Transverse colon (tissue), 4 donors: ENCODE results near the gene POLR1G. TPM values are rescaled to one million over a fixed set of nuclear protein-coding genes. Genes with fewer than 3 reads are reported as not detected.

ENCODE experiments used
- DNase-seq: peaks from one replicate; pipeline ENCODE4 v3.0.0-alpha.2; 2019
- H3K27ac ChIP-seq, 4 donors: fragments of 200-600 bp; sonication (generic); 2 replicates each; pipeline ENCODE4 v1.5.1; 2016 to 2018; ENCODE audit warnings: inconsistent platforms in 4 of 4
- H3K27me3 ChIP-seq: fragments of 200-600 bp; sonication (generic); 2 replicates; pipeline ENCODE4 v1.5.1; 2017; ENCODE audit warnings: inconsistent platforms
- H3K36me3 ChIP-seq, 4 donors: fragments of 200-600 bp; sonication (generic); 2 replicates each; pipeline ENCODE4 v1.5.1; 2017 to 2019; ENCODE audit warnings: inconsistent platforms in 4 of 4
- H3K4me1 ChIP-seq, 4 donors: fragments of 200-600 bp; sonication (generic); 2 replicates each; pipeline ENCODE4 v1.5.1; 2017 to 2020; ENCODE audit warnings: inconsistent platforms in 4 of 4
- H3K4me3 ChIP-seq, 4 donors: fragments of 200-600 bp; sonication (generic); 1 replicate in 1 of 4; 2 replicates in 3 of 4; pipeline versions ENCODE4 v1.5.1 to v1.6.1; 2017 to 2019; ENCODE audit warnings: inconsistent platforms in 4 of 4
- H3K9me3 ChIP-seq, 2 donors: fragments of 200-600 bp; sonication (generic); 2 replicates each; pipeline ENCODE4 v1.5.1; 2017 to 2019; ENCODE audit warnings: inconsistent platforms in 2 of 2
- CTCF ChIP-seq, 5 experiments: fragments of 200-600 bp in 3 of 5; fragments of 450-650 bp in 2 of 5; sonication (generic) in 3 of 5; IDR thresholded peaks; 1 replicate in 2 of 5; 2 replicates in 3 of 5; pipeline ENCODE4 v1.5.1; 2016 to 2017; ENCODE audit warnings: antibody characterized with exemption in 5 of 5, inconsistent platforms in 3 of 5, mild to moderate bottlenecking in 2 of 5, moderate library complexity in 1 of 5
- EP300 ChIP-seq: sonication (generic); formaldehyde crosslinking; IDR thresholded peaks from one replicate; pipeline ENCODE4 v1.6.1; 2017; ENCODE audit warnings: antibody characterized with exemption, low read depth
- POLR2A ChIP-seq: fragments of 450-650 bp; IDR thresholded peaks from one replicate; pipeline ENCODE4 v1.6.1; 2016; ENCODE audit warnings: antibody characterized with exemption, mild to moderate bottlenecking, moderate library complexity
- POLR2AphosphoS5 ChIP-seq, 3 donors: sonication (generic); formaldehyde crosslinking; IDR thresholded peaks; one replicate each; pipeline ENCODE4 v1.6.1; 2016; ENCODE audit warnings: antibody characterized with exemption in 3 of 3
- WGBS, 2 donors: methylation state at CpG; one replicate each; pipeline ENCODE4 v1.1.5; 2018; ENCODE audit warnings: low coverage in 1 of 2; 5-methylcytosine and 5-hydroxymethylcytosine counted together
- in situ Hi-C, 4 donors: fragments of 200-750 bp; cut with MboI; loops; one replicate each; pipeline versions ENCODE4 v1.15.0 to v1.15.1; 2017; ENCODE audit warnings: low sequenced_read_pairs in 3 of 4, low pct_ligation_motif_present in 1 of 4, low pct_unique_long_range_greater_than_20kb in 1 of 4
- intact Hi-C: fragments of 100-400 bp; cut with DNase I; formaldehyde crosslinking; loops from one replicate; pipeline ENCODE4 v1.15.1; 2023; ENCODE audit warnings: low total_unique reads
- total RNA-seq, 4 donors: library from RNA; depleted of rRNA; stranded (reverse); fragments of >200 nt; gene quantifications; one replicate each; pipeline ENCODE4 v1.1.0, GENCODE V29; 2016

POLR1G gene
- total RNA-seq, result 1 to 10 TPM in 3 of 4 donors, under 1 TPM in 1; 1.00 to 3.5 (median 1.2) TPM

- peak within 1 kb of the TSS; percentile 43 to 86 (median 64) for H3K4me3 ChIP-seq
- H3K27ac ChIP-seq, result peak within 1 kb of the TSS; percentile 92 to 95 (median 94)
- H3K36me3 ChIP-seq, result no peaks in the 10 kb centered on the region
- H3K9me3 ChIP-seq, result no peaks in the 10 kb centered on the region
- TF ChIP-seq CTCF (IDR thresholded peaks at IDR 0.05), result peak in 1 of 5 experiments; percentile 24
- TF ChIP-seq POLR2AphosphoS5 (IDR thresholded peaks at IDR 0.05), result peak in 1 of 3 donors; percentile 51
- TF ChIP-seq EP300, result no peak
- peak; percentile 44 for TF ChIP-seq POLR2A
- intact Hi-C loops, result no loop called here
- 1% methylated on average over 51 of the region's 51 CpGs; no CpG with 5 or more reads in 1 of the 2 donors for WGBS, 2 donors
- DNase-seq, result peak; percentile 84
- H3K27me3 ChIP-seq, result peaks cover 16% of the 10 kb centered on the region
- in situ Hi-C loops, result no loop called here
- H3K4me1 ChIP-seq, result peaks cover 5 to 41% (median 30%) of the 10 kb centered on the region in 4 donors
Observed at GRCh38 chr19:45406226-45407090, at the start of gene POLR1G. Gene POLR1G, plus strand, starts transcription at chr19:45406644. Its CDS starts 53 bp downstream, at chr19:45406697.

GRCh38 chr19:45356760-45357444 is 49.5 kb upstream of the POLR1G start:
- Histone ChIP-seq H3K27me3 (no peaks in the 10 kb centered on the region), H3K27ac (no peak overlapping the region), H3K4me1 (no peaks in the 10 kb centered on the region), H3K9me3 (no peaks in the 10 kb centered on the region), H3K36me3 (no peaks in the 10 kb centered on the region), H3K4me3 (no peak overlapping the region)
- in situ Hi-C loops, result no loop called here
- no peak for DNase-seq
- intact Hi-C loops, result no loop called here
- WGBS, 2 donors, result 80 to 94% methylated on average over 1 to 20 of the region's 20 CpGs
- no peak for TF ChIP-seq CTCF (IDR thresholded peaks at IDR 0.05)
- TF ChIP-seq POLR2AphosphoS5 (IDR thresholded peaks at IDR 0.05), result no peak
- TF ChIP-seq EP300, result no peak
- TF ChIP-seq POLR2A, result no peak

- WGBS, 2 donors, result 92 to 100% methylated on average over 3 to 11 of the region's 11 CpGs
- intact Hi-C loops (no loop called here), in situ Hi-C loops (no loop called here)
- Histone ChIP-seq H3K9me3 (no peaks in the 10 kb centered on the region), H3K4me1 (no peaks in the 10 kb centered on the region), H3K36me3 (no peaks in the 10 kb centered on the region), H3K27ac (no peak overlapping the region), H3K4me3 (no peak overlapping the region), H3K27me3 (no peaks in the 10 kb centered on the region)
- no peak for DNase-seq
- TF ChIP-seq POLR2AphosphoS5 (IDR thresholded peaks at IDR 0.05) (no peak), EP300 (no peak), CTCF (IDR thresholded peaks at IDR 0.05) (no peak)
Observed at GRCh38 chr19:45357445-45357783, 49.0 kb upstream of the POLR1G start.

- H3K36me3 ChIP-seq, result no peaks in the 10 kb centered on the region
- no peaks in the 10 kb centered on the region for H3K9me3 ChIP-seq
- in situ Hi-C loops, result no loop called here
- no peak overlapping the region for H3K27ac ChIP-seq
- no peak for TF ChIP-seq CTCF (IDR thresholded peaks at IDR 0.05)
- no peak for TF ChIP-seq POLR2AphosphoS5 (IDR thresholded peaks at IDR 0.05)
- TF ChIP-seq EP300, result no peak
- no peak for TF ChIP-seq POLR2A
- no peak overlapping the region for H3K4me3 ChIP-seq
- intact Hi-C loops, result no loop called here
- no peak for DNase-seq
- 92 to 94% methylated on average over 3 to 12 of the region's 12 CpGs for WGBS, 2 donors
- no peaks in the 10 kb centered on the region for H3K4me1 ChIP-seq
- H3K27me3 ChIP-seq, result no peaks in the 10 kb centered on the region
Observed at GRCh38 chr19:45358213-45358792, 48.1 kb upstream of the POLR1G start.
